Erythroblast (primary cell): Measurements from ENCODE around the gene QRICH1.

Experiments
- GATA1 ChIP-seq: IDR thresholded peaks from 2 replicates; pipeline ENCODE4 v1.6.1; 2011; ENCODE audit warnings: low read depth, mild to moderate bottlenecking, control low read depth, low read length, moderate library complexity
- POLR2A ChIP-seq: IDR thresholded peaks from 2 replicates; pipeline ENCODE4 v1.6.1; 2011; ENCODE audit warnings: mild to moderate bottlenecking, low read length

GRCh38 chr3:49017229-49017970, 76.5 kb downstream of the QRICH1 start:
- TF ChIP-seq POLR2A, result no peak
- no peak for TF ChIP-seq GATA1
